GM18502 (cell line): ENCODE measurements around the gene ADRM1.

ENCODE experiments used
- ATAC-seq: cut with Tn5 transposase; IDR thresholded peaks from one replicate; pipeline ENCODE4 v1.9.1; 2021; ENCODE audit warnings: mild to moderate bottlenecking; ENCODE audit not compliant: unreplicated experiment, poor library complexity

Gene ADRM1

GRCh38 chr20:62309198-62309944, 6.6 kb downstream of the ADRM1 start:
- ATAC-seq: no peak

- no peak for ATAC-seq
Measured at GRCh38 chr20:62309947-62310756, 7.4 kb downstream of the ADRM1 start.

GRCh38 chr20:62310757-62311121, 7.9 kb downstream of the ADRM1 start:
- no peak for ATAC-seq

GRCh38 chr20:62311150-62311549, 8.4 kb downstream of the ADRM1 start:
- ATAC-seq: no peak

- ATAC-seq: no peak
Measured at GRCh38 chr20:62311832-62312661, 9.2 kb downstream of the ADRM1 start.

GRCh38 chr20:62312662-62312977, 9.8 kb downstream of the ADRM1 start:
- ATAC-seq: no peak

- no peak for ATAC-seq
Measured at GRCh38 chr20:62313021-62313420, 10.2 kb downstream of the ADRM1 start.

GRCh38 chr20:62313460-62314338, 10.9 kb downstream of the ADRM1 start:
- ATAC-seq: no peak

- ATAC-seq: no peak
Measured at GRCh38 chr20:62314339-62314638, 11.5 kb downstream of the ADRM1 start.

GRCh38 chr20:62314711-62315302, 12.0 kb downstream of the ADRM1 start:
- ATAC-seq: no peak

- no peak for ATAC-seq
Measured at GRCh38 chr20:62315773-62316172, 13.0 kb downstream of the ADRM1 start.

- no peak for ATAC-seq
Measured at GRCh38 chr20:62316331-62317166, 13.8 kb downstream of the ADRM1 start.

- no peak for ATAC-seq
Measured at GRCh38 chr20:62317167-62317655, 14.4 kb downstream of the ADRM1 start.

- no peak for ATAC-seq
Measured at GRCh38 chr20:62318400-62319345, 15.9 kb downstream of the ADRM1 start.

GRCh38 chr20:62319346-62319909, 16.6 kb downstream of the ADRM1 start:
- no peak for ATAC-seq

GRCh38 chr20:62320581-62321354, 18.0 kb downstream of the ADRM1 start:
- ATAC-seq: no peak

- no peak for ATAC-seq
Measured at GRCh38 chr20:62321521-62321948, 18.7 kb downstream of the ADRM1 start.
